HS-27A (cell line): Measurements from ENCODE around the gene NEK2.
"Not testable (repeated sequence)": the region's sequence is repeated elsewhere in the genome, so short reads cannot be mapped to it uniquely, and the experiment has no call there.

Experiments used
- DNase-seq: peaks from one replicate; pipeline ENCODE4 v3.0.0-alpha.2; 2012; ENCODE audit warnings: low read depth, missing footprints

NEK2 gene

GRCh38 chr1:211695135-211695816, 19.9 kb upstream of the NEK2 start:
- DNase-seq, result no peak

DNA sequence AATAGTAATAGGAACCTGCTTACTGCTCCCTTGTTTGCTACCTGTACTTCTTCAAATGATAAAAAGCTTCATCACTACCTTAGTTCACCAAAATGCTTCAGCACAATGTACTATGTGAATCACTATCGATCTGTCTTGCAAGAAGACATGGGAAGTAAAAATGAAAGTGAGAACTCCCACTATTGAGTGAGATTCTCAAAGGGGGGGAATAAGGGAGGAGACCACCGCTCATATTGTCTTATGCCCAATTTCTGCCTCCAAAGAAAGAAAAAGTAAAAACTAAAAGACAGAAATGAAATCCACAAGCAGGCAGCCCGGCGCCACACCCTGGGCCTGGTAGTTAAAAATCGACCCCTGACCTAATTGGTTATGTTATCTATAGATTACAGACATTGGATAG, 18.5 kb upstream of the NEK2 start:
- not testable (repeated sequence) for DNase-seq

- DNase-seq, result no peak
These were observed 13.0 kb upstream of the NEK2 start for GRCh38 chr1:211688421-211688820.

GRCh38 chr1:211687462-211688215, 12.2 kb upstream of the NEK2 start:
- no peak for DNase-seq

GRCh38 chr1:211685823-211686222, 10.4 kb upstream of the NEK2 start:
- no peak for DNase-seq

DNA sequence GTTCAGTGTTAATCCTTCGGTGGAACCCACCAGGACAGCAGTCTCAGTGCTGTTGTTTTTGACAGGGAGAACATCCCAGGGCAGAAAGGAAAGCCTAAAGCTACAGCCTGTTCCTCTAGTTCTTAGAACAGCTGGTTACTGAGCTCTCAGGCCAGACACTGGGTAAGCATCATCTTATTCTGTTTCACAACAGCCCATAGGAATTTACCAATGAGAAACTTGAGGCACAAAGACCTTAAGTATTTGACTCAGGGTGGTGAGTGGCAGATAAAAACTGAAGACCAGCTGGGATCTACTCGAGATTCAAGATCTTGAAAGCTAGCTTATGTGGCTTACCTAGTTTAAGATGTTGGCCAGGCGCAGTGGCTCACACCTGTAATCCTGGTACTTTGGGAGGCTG, 9.4 kb upstream of the NEK2 start:
- DNase-seq, result no peak

- no peak for DNase-seq
These were observed 8.9 kb upstream of the NEK2 start for GRCh38 chr1:211684331-211684730.

DNA sequence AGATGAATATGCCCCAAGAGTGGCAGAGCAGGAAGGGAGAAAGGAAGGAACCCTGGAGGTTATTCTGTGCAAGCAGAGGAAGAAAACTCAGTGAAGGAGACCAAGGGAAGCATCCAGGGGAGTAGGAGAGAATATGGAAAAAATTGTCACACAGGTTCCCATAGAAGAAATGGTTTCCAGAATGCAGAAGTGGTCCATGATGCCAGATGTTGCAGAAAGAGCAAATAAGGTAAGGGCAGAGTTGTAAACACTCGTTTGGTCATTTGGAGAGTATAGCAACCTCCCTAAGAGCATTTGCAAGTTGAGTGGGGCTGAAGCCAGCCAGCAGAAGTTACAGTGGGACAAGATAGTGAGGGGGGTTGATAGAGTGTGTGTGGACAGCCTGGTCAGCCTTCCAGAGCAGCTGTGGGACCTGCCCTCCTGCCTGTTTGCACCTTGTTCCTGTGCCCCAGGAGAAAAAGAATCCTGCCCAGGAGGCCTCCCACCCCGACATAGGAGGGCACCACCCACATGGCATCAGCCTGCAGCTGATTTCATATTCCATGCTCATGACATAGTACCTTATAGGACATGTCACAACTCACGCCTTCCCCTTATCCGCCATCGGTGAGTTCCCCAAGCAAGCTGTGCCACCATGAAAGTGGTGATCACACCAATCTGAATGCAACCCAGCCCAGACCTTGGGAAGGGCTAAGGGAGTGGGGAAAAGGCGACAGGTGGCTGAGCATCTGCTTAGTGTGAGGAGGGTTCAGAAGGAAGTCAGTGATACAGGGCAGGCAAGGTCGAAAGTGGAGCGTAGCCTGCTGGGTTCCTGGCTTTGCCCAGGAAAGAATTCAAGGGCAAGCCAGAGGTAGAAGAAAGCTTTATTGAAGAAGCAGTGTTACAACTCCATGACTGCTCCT, 8.2 kb upstream of the NEK2 start:
- DNase-seq, result no peak

- DNase-seq, result not testable (repeated sequence)
These were observed 6.8 kb upstream of the NEK2 start for GRCh38 chr1:211682186-211682585.

DNA sequence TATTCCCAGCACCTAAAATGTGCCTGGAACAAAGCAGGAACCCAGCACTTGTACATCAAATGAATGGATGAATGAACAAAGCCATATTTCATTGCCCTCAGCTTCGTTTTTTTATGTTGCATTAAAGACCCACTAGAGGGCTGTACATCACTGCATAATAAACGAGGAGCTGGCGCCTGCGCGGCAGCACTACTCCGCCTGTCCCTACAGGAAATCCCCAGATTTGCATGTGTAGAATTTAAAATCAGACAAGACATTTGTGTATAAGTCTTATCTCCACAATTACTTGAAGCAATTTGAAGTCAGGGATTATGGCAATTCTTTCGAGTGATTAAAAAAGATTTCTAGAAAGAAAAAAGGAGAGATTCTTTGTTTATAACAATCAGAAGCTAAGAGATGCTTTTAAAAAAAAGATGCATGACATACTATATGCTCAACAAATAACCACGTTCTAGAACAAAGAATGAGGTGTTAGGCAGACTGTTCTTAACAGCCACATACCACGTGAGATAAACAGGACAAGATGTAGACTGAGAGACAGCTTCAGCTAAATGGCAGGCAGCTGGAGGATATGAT, 5.4 kb upstream of the NEK2 start:
- peak; percentile 57 for DNase-seq

- no peak for DNase-seq
These were observed 2.2 kb upstream of the NEK2 start for GRCh38 chr1:211677659-211678058.

DNA sequence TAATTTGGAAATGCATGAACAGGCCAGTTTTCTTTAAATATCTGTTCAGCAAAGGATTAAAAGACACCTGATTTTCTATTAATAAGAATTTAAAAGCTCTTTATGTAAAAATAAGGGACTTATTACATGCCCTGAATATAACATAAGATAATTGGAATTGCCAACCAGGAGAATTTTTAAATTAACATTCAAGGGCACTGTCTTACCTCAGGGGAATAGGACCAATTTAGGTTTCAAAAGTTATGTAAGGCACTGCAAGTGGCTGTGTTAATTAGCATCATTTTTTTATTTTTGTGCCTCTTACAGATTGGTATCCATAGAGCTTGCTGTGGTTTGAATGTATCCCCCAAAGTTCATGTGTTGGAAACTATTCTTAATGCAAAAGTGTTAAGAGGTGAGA, 1.3 kb upstream of the NEK2 start:
- DNase-seq, result no peak

DNA sequence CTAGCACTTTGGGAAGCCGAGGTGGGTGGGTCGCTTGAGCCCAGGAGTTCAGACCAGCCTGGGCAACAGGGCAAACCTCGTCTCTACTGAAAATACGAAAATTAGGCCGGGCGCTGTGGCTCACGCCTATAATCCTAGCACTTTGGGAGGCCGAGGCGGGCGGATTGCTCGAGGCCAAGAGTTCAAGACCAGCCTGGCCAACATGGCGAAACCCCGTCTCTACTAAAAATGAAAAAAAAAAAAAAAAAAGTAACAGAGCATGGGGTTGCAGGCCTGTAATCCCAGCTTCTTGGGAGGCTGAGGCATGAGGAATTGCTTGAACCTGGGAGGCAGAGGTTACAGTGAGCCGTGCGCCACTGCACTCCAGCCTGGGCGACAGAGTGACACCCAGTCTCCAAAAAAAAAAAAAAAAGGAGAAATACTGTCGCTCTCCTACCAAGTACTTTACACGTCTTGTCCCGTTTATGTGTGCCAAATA, 724 bp upstream of the NEK2 start:
- DNase-seq, result no peak

DNA sequence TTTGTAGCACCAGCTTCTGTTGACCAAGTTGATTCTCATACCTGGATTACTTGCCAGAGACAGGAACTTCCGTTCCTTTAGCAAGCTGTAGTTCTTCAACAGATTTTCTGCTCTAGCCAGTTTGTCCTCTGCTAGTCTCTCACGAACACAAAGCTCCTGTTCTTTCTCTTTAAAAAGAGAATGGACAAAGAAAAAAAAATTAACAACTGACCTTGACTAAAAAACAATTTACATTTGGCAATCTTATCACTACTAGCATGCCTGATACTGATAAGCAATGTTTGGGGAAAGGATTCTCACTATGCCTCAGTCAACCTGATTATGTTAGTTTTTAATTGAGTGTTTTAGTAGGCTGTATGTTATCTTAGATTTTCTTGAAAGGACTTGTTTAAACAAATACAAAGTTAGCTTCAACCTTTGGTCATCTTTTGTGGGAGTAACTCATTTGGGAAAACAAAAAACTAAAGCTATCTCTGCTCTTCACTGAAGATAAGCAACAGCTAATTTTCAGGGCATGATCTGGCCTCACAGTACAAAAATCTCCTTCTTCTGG, 8.3 kb downstream of the NEK2 start:
- no peak for DNase-seq

- no peak for DNase-seq
These were observed 14.7 kb downstream of the NEK2 start for GRCh38 chr1:211660718-211661222.

DNA sequence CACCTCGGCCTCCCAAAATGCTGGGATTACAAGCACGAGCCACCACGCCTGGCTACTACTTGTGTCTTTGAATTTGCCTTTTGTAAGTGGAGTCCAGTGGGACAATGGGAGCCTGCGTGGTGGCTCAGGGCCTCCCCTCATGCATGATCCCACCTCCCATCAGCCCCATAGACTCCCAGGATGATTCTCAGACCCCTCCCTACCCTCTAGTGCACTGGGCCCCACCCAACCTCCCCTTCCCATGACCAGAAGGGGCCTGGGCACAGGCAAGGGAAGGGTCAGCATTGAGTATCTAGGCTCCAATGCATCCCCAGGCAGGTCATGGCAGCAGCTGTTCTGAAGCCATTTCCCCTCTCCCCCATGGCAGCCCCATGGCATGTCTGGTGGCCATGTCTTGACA, 18.7 kb downstream of the NEK2 start:
- no peak for DNase-seq

- DNase-seq, result peak; percentile 38
These were observed 20.3 kb downstream of the NEK2 start for GRCh38 chr1:211654838-211655787.

DNA sequence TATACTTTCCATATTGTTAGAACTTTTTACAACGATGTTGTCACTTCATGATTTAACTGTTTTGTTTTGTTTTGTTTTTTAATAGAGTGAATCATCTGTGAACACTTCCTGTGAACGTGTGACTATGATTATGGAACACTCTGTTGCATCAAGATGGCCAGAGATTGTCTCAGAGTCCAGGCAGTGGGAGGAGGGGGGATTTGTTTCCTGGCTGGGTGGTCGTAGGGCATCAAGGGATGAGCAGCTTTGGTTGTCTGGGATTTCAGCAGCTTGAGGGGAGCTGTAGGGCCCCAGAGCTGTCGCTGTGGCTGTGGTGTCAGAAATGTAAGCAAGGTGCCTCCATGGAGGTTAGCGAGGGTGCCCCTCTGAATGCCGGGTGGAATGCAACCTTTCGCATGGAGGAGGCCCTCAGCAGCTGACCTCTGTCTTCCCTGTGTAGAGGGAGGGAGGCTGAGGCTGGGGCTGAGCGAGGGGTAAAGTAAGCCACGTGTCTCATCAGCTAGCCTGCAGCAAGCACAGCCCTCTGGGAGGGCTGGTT, 21.4 kb downstream of the NEK2 start:
- no peak for DNase-seq

DNA sequence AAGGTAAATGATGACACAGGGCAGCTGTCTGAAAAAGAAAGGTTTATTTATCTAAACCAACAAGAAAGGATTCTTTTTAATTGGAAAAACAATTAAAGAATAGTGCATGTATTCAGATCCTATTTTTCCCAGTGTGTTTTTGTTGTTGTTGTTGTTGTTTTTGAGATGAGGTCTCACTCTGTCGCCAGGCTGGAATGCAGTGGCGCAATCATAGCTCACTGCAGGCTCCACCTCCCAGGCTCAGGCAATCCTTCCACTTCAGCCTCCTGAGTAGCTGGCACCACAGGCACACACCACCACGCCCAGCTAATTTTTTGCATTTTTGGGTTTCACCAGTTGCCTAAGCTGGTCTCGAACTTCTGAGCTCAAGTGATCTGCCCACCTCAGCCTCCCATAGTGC, 22.1 kb downstream of the NEK2 start:
- no peak for DNase-seq

DNA sequence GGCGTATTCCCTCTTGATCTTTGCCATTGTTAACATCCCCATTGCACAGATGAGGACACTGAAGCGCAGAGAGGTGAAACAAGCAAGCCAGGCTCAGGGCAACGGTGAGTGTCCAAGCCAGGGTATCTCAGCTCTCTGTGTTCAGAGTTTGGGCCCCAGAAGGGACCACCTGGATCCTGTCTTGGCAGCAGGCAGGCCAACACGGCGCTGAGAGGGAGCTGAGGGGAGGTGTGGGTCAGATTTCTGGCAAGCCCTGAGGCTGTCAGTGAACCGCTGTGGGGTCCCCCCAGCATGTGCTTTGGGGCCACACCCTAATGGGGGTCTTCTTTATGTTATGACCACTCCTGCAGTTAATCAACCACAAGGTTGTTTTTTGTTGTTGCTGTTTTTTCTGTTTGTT, 23.1 kb downstream of the NEK2 start:
- DNase-seq, result no peak
